PFSK-1 (cell line): ENCODE measurements around the gene PREP.

Source experiments
- FOXP2 ChIP-seq: optimal IDR thresholded peaks from 2 replicates; pipeline ENCODE3; 2011; ENCODE audit warnings: borderline replicate concordance, control low read depth, inconsistent platforms; ENCODE audit not compliant: insufficient read depth; ENCODE audit errors: extremely low read length, extremely low read depth
- POLR2AphosphoS5 ChIP-seq: IDR thresholded peaks from 2 replicates; pipeline ENCODE4 v1.6.1; 2012; ENCODE audit warnings: low read depth, mild to moderate bottlenecking, control low read depth, low read length, moderate library complexity
- REST ChIP-seq, 2 experiments: IDR thresholded peaks; 2 replicates each; pipeline versions ENCODE4 v1.6.1 to v1.8.0; 2011 to 2012; ENCODE audit warnings: low read depth in 2 of 2, low read length in 2 of 2, control low read depth in 1 of 2, inconsistent platforms in 1 of 2, mild to moderate bottlenecking in 1 of 2, moderate library complexity in 1 of 2; ENCODE audit not compliant: insufficient read depth in 1 of 2
- SIN3A ChIP-seq: IDR thresholded peaks from 2 replicates; pipeline ENCODE4 v1.6.1; 2012; ENCODE audit warnings: mild to moderate bottlenecking, low read length, moderate library complexity, borderline replicate concordance; ENCODE audit not compliant: insufficient read depth
- TAF1 ChIP-seq: IDR thresholded peaks from 2 replicates; pipeline ENCODE4 v1.6.1; 2012; ENCODE audit warnings: low read length, control low read depth, borderline replicate concordance; ENCODE audit not compliant: insufficient read depth

The PREP gene

GRCh38 chr6:105317607-105318533, 85.0 kb downstream of the PREP start:
- TF ChIP-seq REST (IDR thresholded peaks at IDR 0.05; ENCODE audit: insufficient read depth in 1 of 2, low read depth in 2 of 2, low read length in 2 of 2), result no peak
- TF ChIP-seq SIN3A, result no peak
- TF ChIP-seq POLR2AphosphoS5, result no peak
- no peak for TF ChIP-seq FOXP2
- no peak for TF ChIP-seq TAF1

GRCh38 chr6:105313211-105313610, 89.7 kb downstream of the PREP start:
- TF ChIP-seq SIN3A, result no peak
- no peak for TF ChIP-seq TAF1
- TF ChIP-seq POLR2AphosphoS5, result no peak
- no peak for TF ChIP-seq REST (IDR thresholded peaks at IDR 0.05; ENCODE audit: insufficient read depth in 1 of 2, low read depth in 2 of 2, low read length in 2 of 2)
- TF ChIP-seq FOXP2, result no peak

GRCh38 chr6:105310947-105311346, 91.9 kb downstream of the PREP start:
- TF ChIP-seq POLR2AphosphoS5 (no peak), TAF1 (no peak)

- no peak for TF ChIP-seq REST (IDR thresholded peaks at IDR 0.05; ENCODE audit: insufficient read depth in 1 of 2, low read depth in 2 of 2, low read length in 2 of 2)
- no peak for TF ChIP-seq FOXP2
- TF ChIP-seq SIN3A, result no peak
- no peak for TF ChIP-seq POLR2AphosphoS5
- no peak for TF ChIP-seq TAF1
Observed at GRCh38 chr6:105310371-105310770, 92.5 kb downstream of the PREP start.

- TF ChIP-seq FOXP2 (no peak), SIN3A (no peak), TAF1 (no peak), POLR2AphosphoS5 (no peak), REST (IDR thresholded peaks at IDR 0.05; ENCODE audit: insufficient read depth in 1 of 2, low read depth in 2 of 2, low read length in 2 of 2) (no peak)
Observed at GRCh38 chr6:105308840-105309239, 94.0 kb downstream of the PREP start.
